LNCaP clone FGC (cell line): ENCODE data around the gene PITPNC1.
A peak's percentile ranks its signal among the peaks of the same experiment; 100 is the strongest.

Source experiments
- DNase-seq: peaks from one replicate; pipeline ENCODE4 v3.0.0-alpha.2; 2011; ENCODE audit warnings: low read depth
- H3K4me3 ChIP-seq: 2 replicates; pipeline ENCODE4 v1.5.1; 2011; ENCODE audit warnings: mild to moderate bottlenecking, low read depth, low read length, control low read depth
- TF ChIP-seq, protein P1 (sequence below): IDR thresholded peaks from 2 replicates; pipeline ENCODE4 v1.5.1; 2012; ENCODE audit warnings: mild to moderate bottlenecking; ENCODE audit not compliant: control insufficient read depth, insufficient read depth; ENCODE audit errors: extremely low read depth

PITPNC1 gene

DNA sequence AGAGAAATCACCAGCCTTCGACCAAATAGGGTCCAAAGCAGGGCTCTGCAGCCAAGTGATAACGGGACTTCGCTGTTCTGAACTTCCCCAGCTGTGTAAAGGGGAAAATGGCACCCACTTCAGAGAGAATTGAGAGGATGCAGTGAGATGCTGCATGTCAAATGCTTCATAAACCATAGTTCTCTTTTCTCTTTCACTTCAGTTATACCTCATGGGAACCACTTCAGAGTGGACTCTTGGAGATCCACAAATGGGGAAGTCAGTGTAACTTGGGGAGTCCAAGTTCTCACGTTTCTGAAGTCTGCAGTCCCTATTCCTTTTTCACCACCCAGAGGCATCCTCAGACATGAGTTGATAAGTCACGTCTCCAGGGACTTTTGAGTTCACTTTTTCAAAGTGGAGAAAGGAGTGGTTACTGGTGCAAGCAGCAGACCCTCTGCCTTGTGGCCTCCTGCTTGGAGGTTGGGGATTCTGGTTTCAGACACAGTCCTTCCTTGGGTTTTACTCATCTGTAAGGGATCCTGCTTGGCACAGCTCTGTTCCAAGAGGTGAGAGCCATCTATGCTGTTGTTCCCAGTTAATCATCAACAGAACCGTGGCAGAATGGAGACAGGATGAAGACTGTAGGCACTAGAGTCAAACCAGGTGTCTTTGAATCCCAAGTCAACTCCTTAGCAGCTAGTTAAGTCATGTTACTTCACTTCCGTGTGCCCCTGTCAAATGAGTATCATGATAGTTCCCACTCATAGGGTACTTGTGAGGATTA lies 217.2 kb downstream of the PITPNC1 start:
- TF ChIP-seq, protein P1, sequence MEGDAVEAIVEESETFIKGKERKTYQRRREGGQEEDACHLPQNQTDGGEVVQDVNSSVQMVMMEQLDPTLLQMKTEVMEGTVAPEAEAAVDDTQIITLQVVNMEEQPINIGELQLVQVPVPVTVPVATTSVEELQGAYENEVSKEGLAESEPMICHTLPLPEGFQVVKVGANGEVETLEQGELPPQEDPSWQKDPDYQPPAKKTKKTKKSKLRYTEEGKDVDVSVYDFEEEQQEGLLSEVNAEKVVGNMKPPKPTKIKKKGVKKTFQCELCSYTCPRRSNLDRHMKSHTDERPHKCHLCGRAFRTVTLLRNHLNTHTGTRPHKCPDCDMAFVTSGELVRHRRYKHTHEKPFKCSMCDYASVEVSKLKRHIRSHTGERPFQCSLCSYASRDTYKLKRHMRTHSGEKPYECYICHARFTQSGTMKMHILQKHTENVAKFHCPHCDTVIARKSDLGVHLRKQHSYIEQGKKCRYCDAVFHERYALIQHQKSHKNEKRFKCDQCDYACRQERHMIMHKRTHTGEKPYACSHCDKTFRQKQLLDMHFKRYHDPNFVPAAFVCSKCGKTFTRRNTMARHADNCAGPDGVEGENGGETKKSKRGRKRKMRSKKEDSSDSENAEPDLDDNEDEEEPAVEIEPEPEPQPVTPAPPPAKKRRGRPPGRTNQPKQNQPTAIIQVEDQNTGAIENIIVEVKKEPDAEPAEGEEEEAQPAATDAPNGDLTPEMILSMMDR = no peak
- no peak overlapping the region for H3K4me3 ChIP-seq
- no peak for DNase-seq

DNA sequence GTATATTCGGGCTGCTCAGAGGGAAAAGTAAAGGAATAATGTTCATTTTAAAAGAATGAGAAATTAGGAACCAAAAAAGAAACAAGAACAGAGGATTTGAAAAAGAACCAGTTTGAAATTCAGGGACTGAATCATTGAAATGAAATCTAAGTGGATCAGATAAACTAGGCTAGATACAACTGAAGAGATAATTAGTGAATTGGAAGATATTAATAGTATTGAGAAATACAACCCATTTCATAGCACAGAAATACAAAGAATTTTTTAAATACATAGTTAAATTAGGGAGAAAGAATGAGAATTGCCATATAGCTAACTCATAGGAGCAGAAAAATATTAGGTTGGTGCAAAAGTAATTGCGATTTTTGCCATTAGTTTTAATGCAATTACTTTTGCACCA lies 223.3 kb downstream of the PITPNC1 start:
- TF ChIP-seq, protein P1 = no peak
- no peak for DNase-seq
- no peak overlapping the region for H3K4me3 ChIP-seq

DNA sequence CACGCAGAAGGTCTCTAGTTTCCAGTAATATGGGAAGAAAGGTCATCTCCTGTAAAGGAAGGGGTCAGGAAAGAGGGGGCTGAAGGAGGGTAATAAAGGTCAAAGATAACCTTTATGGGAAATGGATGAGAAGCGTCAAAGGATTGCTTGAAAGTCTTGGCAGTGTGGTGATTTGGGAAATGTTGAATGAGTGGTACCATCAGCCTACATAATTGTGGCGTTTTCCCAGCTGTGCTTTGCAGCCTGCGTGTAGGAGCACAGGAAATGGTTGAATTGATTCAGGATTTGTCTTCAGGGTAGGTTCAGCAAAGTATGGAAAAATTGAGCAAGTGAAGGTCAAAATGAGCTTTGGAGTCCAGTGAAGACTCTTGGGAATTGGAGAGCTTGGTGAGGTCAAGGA lies 224.8 kb downstream of the PITPNC1 start:
- DNase-seq = no peak
- no peak overlapping the region for H3K4me3 ChIP-seq
- TF ChIP-seq, protein P1 = no peak

DNA sequence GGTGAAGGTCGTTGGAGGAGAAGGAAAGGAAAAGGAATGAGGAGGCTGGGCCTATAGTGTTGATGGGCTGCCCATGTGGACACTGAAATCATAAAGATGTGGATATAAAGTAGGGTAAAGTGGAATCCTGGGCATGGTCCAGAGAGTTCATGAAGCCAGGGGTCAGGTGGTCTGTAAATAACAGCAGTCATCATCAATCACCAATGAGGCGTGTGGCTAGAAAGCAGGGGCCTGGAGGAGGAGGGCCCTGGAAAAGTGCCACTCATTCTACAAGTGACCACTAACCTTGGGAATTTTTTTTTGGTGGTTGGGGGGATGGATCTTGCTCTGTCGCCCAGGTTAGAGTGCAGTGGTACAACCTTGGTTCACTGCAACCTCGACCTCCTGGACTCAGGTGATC lies 225.4 kb downstream of the PITPNC1 start:
- H3K4me3 ChIP-seq = no peak overlapping the region
- TF ChIP-seq, protein P1 = no peak
- no peak for DNase-seq

DNA sequence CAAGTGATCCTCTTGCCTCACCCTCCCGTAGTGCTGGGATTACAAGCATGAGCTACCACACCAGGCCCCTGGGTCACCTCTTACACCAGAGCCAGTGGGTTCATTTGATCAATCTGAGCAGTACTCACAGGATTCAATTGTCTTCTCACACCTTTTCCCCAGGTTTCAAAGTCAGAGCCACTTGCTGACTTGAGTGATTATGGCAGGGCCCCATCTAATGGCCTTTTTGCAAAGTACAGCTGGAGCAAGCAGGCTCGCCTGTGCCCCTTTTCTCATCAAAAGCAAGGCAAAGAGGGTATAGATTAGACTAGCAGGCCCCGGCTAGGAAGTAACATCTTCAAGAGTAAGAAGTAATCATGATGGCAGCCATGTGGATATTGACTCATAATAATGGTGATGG lies 225.9 kb downstream of the PITPNC1 start:
- TF ChIP-seq, protein P1 = peak; percentile 47
- no peak for DNase-seq
- H3K4me3 ChIP-seq = no peak overlapping the region

DNA sequence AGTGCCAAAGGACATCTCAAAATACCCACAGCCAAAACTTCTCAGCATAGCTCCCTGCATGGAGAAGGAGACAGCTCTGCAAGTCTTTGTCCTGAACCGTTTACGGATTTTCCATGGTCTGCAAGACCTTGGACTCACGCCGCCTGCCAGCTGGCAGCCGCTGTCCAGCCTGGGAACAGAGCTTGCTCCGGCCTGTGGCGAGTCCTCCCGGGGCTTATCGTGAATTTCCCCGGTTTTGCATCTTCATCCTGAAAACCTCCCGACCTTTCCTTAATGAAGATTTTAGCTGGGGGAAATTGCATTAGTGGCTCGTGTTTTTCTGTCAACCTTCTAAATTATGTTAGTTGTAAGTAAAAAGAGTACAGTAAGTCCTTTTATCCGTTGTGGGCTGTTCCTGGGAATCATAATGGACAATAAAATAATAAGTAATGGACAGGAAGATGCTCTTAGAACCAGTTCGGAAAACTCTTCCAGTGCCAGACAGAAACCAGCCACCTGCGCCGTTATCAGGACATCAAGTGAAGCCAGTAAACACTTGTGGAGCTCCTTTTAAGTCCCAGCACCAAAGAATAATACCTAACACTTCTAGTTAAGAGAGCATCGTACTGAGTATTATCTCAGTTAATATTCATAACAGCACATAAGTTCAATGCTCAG lies 228.3 kb downstream of the PITPNC1 start:
- H3K4me3 ChIP-seq = no peak overlapping the region
- TF ChIP-seq, protein P1 = no peak
- peak; percentile 27 for DNase-seq
